Measurements from ENCODE around the gene CDHR5.

The CDHR5 gene

GRCh38 chr11:638631-639331 lies 14.0 kb upstream of the CDHR5 start:
- TF ChIP-seq, protein P1, sequence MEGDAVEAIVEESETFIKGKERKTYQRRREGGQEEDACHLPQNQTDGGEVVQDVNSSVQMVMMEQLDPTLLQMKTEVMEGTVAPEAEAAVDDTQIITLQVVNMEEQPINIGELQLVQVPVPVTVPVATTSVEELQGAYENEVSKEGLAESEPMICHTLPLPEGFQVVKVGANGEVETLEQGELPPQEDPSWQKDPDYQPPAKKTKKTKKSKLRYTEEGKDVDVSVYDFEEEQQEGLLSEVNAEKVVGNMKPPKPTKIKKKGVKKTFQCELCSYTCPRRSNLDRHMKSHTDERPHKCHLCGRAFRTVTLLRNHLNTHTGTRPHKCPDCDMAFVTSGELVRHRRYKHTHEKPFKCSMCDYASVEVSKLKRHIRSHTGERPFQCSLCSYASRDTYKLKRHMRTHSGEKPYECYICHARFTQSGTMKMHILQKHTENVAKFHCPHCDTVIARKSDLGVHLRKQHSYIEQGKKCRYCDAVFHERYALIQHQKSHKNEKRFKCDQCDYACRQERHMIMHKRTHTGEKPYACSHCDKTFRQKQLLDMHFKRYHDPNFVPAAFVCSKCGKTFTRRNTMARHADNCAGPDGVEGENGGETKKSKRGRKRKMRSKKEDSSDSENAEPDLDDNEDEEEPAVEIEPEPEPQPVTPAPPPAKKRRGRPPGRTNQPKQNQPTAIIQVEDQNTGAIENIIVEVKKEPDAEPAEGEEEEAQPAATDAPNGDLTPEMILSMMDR (IDR thresholded peaks at IDR 0.05; ENCODE audit: control extremely low read depth, extremely low read depth, low read depth, missing control alignments): no peak
- POLR2A ChIA-PET: no interaction called here
- no peak for DNase-seq (ENCODE audit: extremely low spot score)
- CTCF ChIA-PET: interaction anchor here (1.0 kb wide), 1 partner anchor 23 kb away, joined by 3 read pairs; no protein-coding TSS in a partner anchor

GRCh38 chr11:637593-638521 lies 13.1 kb upstream of the CDHR5 start:
- ChIA-PET CTCF (no interaction called here), POLR2A (no interaction called here)
- TF ChIP-seq, protein P1 (IDR thresholded peaks at IDR 0.05; ENCODE audit: control extremely low read depth, extremely low read depth, low read depth, missing control alignments): no peak
- DNase-seq (ENCODE audit: extremely low spot score): no peak

DNA sequence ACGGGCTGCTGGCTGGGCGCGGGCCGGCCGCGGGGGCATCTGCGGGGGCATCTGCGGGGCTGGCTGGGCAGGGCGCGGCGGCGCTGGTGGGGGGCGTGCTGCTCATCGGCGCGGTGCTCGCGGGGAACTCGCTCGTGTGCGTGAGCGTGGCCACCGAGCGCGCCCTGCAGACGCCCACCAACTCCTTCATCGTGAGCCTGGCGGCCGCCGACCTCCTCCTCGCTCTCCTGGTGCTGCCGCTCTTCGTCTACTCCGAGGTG lies 12.5 kb upstream of the CDHR5 start:
- POLR2A ChIA-PET: no interaction called here
- TF ChIP-seq, protein P1 (IDR thresholded peaks at IDR 0.05; ENCODE audit: control extremely low read depth, extremely low read depth, low read depth, missing control alignments): no peak
- DNase-seq (ENCODE audit: extremely low spot score): no peak
- CTCF ChIA-PET: no interaction called here

GRCh38 chr11:636511-637332 lies 12.0 kb upstream of the CDHR5 start, which contains the start of gene DRD4:
Gene DRD4, plus strand, starts transcription at chr11:637269. Its CDS starts 36 bp downstream, at chr11:637305.
- TF ChIP-seq, protein P1 (IDR thresholded peaks at IDR 0.05; ENCODE audit: control extremely low read depth, extremely low read depth, low read depth, missing control alignments): no peak
- DNase-seq (ENCODE audit: extremely low spot score): no peak
- ChIA-PET CTCF (no interaction called here), POLR2A (no interaction called here)

DNA sequence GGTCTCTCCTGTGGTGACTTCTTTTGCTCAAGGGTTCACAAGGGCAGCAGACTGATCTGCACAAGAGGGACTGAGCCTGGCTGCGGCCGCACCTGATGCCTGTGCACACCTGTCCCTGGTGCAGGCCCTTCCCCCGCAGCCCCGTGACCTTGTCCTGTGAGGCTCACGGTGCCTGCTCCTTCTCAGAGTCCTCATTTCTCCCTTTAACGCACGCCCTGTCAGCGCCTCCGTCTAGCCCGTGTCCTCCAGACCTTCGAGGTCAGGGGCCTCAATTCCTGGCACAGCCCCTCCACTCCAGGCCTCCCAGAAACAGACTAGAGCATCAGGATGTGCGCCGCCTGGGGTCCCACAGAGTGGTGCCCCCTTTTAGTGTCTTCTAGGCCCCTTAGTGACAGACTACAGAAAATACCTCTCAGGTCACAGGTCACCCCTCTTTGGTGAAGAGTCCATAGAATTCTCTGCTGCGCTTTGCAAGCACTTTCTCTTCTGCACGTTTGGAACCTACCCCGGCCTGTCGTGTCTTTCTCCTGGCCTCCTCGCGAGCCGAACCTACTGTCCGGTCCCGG lies 11.3 kb upstream of the CDHR5 start:
- ChIA-PET POLR2A (no interaction called here), CTCF (no interaction called here)
- no peak for DNase-seq (ENCODE audit: extremely low spot score)
- TF ChIP-seq, protein P1 (IDR thresholded peaks at IDR 0.05; ENCODE audit: control extremely low read depth, extremely low read depth, low read depth, missing control alignments): no peak

GRCh38 chr11:630871-631270 lies 6.1 kb upstream of the CDHR5 start:
- TF ChIP-seq, protein P1 (IDR thresholded peaks at IDR 0.05; ENCODE audit: control extremely low read depth, extremely low read depth, low read depth, missing control alignments): no peak
- ChIA-PET CTCF (interaction anchor here (0.7 kb wide), 1 partner anchor 65 kb away, joined by 3 read pairs; the partner anchor contains the start of gene TMEM80), POLR2A (no interaction called here)
- no peak for DNase-seq (ENCODE audit: extremely low spot score)

All from GM10248 (cell line).